Measurements from ENCODE around the gene HMGB3. TPM values are rescaled to one million over a fixed set of nuclear protein-coding genes. Genes with fewer than 3 reads are reported as not detected.

HMGB3 gene
- 119 to 181 TPM (median 137 TPM) in 5 replicates for total RNA-seq (2022; extraction: Qiagen RNA extraction)

DNA sequence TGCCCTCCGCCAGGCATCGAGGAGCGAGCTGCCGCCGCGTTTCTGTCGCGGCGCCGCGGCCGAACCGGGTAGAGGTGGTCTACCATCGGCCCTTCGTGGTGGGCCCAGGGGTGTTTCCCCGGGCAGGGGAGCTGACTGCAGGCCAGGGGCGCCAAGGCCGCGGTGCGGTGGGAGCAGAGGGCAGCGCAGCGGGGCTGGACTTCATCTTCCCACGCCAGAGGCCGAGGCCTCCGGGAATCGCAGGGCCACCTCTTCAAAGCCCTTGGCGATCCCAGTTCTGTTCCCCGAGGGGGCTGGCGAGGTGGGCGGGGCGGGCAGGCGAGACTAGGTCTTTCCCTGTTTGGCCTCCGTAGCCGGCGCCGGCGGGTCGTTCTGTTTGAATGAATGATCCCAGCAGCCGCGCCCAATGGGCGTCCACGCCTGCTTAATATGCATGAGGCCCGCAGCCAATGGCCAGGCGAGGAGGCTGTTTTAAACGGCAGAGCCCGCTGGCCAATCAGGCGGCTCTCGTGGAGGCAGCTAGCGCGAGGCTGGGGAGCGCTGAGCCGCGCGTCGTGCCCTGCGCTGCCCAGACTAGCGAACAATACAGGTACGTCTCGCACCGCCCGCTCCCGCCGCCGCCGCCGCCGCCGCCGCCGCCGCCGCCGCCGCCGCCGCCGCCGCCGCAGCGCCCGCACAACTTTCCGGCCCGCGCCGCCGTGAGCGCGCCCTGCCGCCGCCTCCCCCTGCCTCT, at the start of gene HMGB3:
HMGB3 (plus strand) TSS at position 548 of the 733 bp plus-strand sequence. CDS start 2,265 bp downstream, outside the sequence.

Other genes starting within 250 kb of the HMGB3 start
- gene CD99L2, start 84.7 kb upstream of the HMGB3 start, total RNA-seq (2022; extraction: Qiagen RNA extraction) = 48.3 to 57.6 TPM (median 52.5 TPM) in 5 replicates
- 0.12 to 0.17 TPM (median 0.15 TPM) in 4 of 5 replicates, not detected in the other for gene GPR50, start 193.2 kb downstream of the HMGB3 start, total RNA-seq (2022; extraction: Qiagen RNA extraction)